ENCODE data around the gene CAPZA1. TPM values are rescaled to one million over a fixed set of nuclear protein-coding genes. Genes with fewer than 3 reads are reported as not detected.

CAPZA1 gene
- total RNA-seq, 1 donor, result 159 TPM

DNA sequence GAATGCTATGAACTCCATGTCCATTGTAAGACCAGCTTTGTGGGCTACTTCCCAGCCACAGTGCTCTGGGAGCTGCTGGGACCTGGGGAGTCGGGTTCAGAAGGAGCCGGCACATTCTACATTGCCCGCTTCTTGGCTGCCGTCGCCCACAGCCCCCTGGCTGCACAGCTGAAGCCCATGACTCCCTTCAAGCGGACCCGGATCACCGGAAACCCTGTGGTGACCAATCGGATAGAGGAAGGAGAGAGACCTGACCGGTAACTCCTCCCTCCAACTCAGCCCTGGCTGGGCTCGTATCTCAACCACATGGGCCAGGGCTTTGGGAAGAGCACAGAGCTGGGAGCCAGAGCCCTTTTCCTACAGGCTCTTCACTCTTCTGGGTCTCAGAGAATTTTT is 70.2 kb downstream of the CAPZA1 start:
- no peak overlapping the region for H3K4me3 ChIP-seq (ENCODE audit: insufficient read depth, low read length)
- H3K79me2 ChIP-seq (ENCODE audit: insufficient read depth, low read length), result peaks cover 17% of the 10 kb centered on the region
- no peak overlapping the region for H3K27ac ChIP-seq (ENCODE audit: low read depth, low read length)
- peaks cover 57% of the 10 kb centered on the region for H3K36me3 ChIP-seq (ENCODE audit: insufficient read depth, low read length)
- H3K4me1 ChIP-seq (ENCODE audit: insufficient read depth, low read length), result peaks cover 8% of the 10 kb centered on the region
- peak; percentile 8 for DNase-seq (ENCODE audit: insufficient read length, low spot score, missing footprints)
- no peaks in the 10 kb centered on the region for H3K9me3 ChIP-seq (ENCODE audit: low read depth, low read length)
- H2AFZ ChIP-seq (ENCODE audit: low read length), result no peak overlapping the region
- no peaks in the 10 kb centered on the region for H3K27me3 ChIP-seq (ENCODE audit: insufficient read depth, low read length)
- TF ChIP-seq CTCF (IDR thresholded peaks at IDR 0.05; ENCODE audit: extremely low read depth, low read depth, low read length), result no peak
- no peak overlapping the region for H3K4me2 ChIP-seq (ENCODE audit: insufficient read depth, low read length)
- peaks cover 22% of the 10 kb centered on the region for H4K20me1 ChIP-seq (ENCODE audit: insufficient read depth, low read length)

- H3K9me3 ChIP-seq (ENCODE audit: low read depth, low read length), result no peaks in the 10 kb centered on the region
These were observed 73.0 kb downstream of the CAPZA1 start for GRCh38 chr1:112692681-112693080.

GRCh38 chr1:112693821-112694220 is 74.2 kb downstream of the CAPZA1 start:
- H3K36me3 ChIP-seq (ENCODE audit: insufficient read depth, low read length), result peaks cover 75% of the 10 kb centered on the region
- DNase-seq (ENCODE audit: insufficient read length, low spot score, missing footprints), result no peak

More at GRCh38 chr1:112692681-112693080, 73.0 kb downstream of the CAPZA1 start:
- TF ChIP-seq CTCF (IDR thresholded peaks at IDR 0.05; ENCODE audit: extremely low read depth, low read depth, low read length), result no peak
- no peak overlapping the region for H3K27ac ChIP-seq (ENCODE audit: low read depth, low read length)
- no peaks in the 10 kb centered on the region for H3K4me1 ChIP-seq (ENCODE audit: insufficient read depth, low read length)
- no peak overlapping the region for H3K4me3 ChIP-seq (ENCODE audit: insufficient read depth, low read length)
- no peak overlapping the region for H3K4me2 ChIP-seq (ENCODE audit: insufficient read depth, low read length)
- H3K36me3 ChIP-seq (ENCODE audit: insufficient read depth, low read length), result peaks cover 75% of the 10 kb centered on the region
- DNase-seq (ENCODE audit: insufficient read length, low spot score, missing footprints), result peak; percentile 15
- peaks cover 6% of the 10 kb centered on the region for H3K79me2 ChIP-seq (ENCODE audit: insufficient read depth, low read length)
- no peaks in the 10 kb centered on the region for H3K27me3 ChIP-seq (ENCODE audit: insufficient read depth, low read length)
- H2AFZ ChIP-seq (ENCODE audit: low read length), result no peak overlapping the region
- H4K20me1 ChIP-seq (ENCODE audit: insufficient read depth, low read length), result peaks cover 13% of the 10 kb centered on the region

GRCh38 chr1:112694363-112694929 is 74.8 kb downstream of the CAPZA1 start:
- Histone ChIP-seq H3K79me2 (ENCODE audit: insufficient read depth, low read length) (no peaks in the 10 kb centered on the region), H3K27me3 (ENCODE audit: insufficient read depth, low read length) (no peaks in the 10 kb centered on the region), H3K4me1 (ENCODE audit: insufficient read depth, low read length) (no peaks in the 10 kb centered on the region), H3K27ac (ENCODE audit: low read depth, low read length) (no peak overlapping the region), H3K9me3 (ENCODE audit: low read depth, low read length) (no peaks in the 10 kb centered on the region), H3K36me3 (ENCODE audit: insufficient read depth, low read length) (peaks cover 77% of the 10 kb centered on the region), H2AFZ (ENCODE audit: low read length) (no peak overlapping the region), H3K4me3 (ENCODE audit: insufficient read depth, low read length) (no peak overlapping the region), H3K4me2 (ENCODE audit: insufficient read depth, low read length) (no peak overlapping the region), H4K20me1 (ENCODE audit: insufficient read depth, low read length) (peaks cover 3% of the 10 kb centered on the region)
- peak; percentile 48 for DNase-seq (ENCODE audit: insufficient read length, low spot score, missing footprints)
- TF ChIP-seq CTCF (IDR thresholded peaks at IDR 0.05; ENCODE audit: extremely low read depth, low read depth, low read length), result no peak

More at GRCh38 chr1:112693821-112694220, 74.2 kb downstream of the CAPZA1 start:
- H3K4me3 ChIP-seq (ENCODE audit: insufficient read depth, low read length), result no peak overlapping the region
- H3K27ac ChIP-seq (ENCODE audit: low read depth, low read length), result no peak overlapping the region
- no peak overlapping the region for H2AFZ ChIP-seq (ENCODE audit: low read length)
- H3K9me3 ChIP-seq (ENCODE audit: low read depth, low read length), result no peaks in the 10 kb centered on the region
- H3K4me2 ChIP-seq (ENCODE audit: insufficient read depth, low read length), result no peak overlapping the region
- no peak for TF ChIP-seq CTCF (IDR thresholded peaks at IDR 0.05; ENCODE audit: extremely low read depth, low read depth, low read length)
- H3K79me2 ChIP-seq (ENCODE audit: insufficient read depth, low read length), result no peaks in the 10 kb centered on the region
- H4K20me1 ChIP-seq (ENCODE audit: insufficient read depth, low read length), result peaks cover 6% of the 10 kb centered on the region
- H3K27me3 ChIP-seq (ENCODE audit: insufficient read depth, low read length), result no peaks in the 10 kb centered on the region
- no peaks in the 10 kb centered on the region for H3K4me1 ChIP-seq (ENCODE audit: insufficient read depth, low read length)

Data from osteoblast (primary cell).